ENCODE results near the gene NCDN.
A peak's percentile ranks its signal among the peaks of the same experiment; 100 is the strongest.

Gene NCDN

GRCh38 chr1:35561972-35562680 is 4.5 kb downstream of the NCDN start:
- WGBS, result 96% methylated on average over 14 of the region's 15 CpGs
- no peak overlapping the region for H2BK5ac ChIP-seq (ENCODE audit: low read depth, low read length, poor library complexity, severe bottlenecking)
- no peak overlapping the region for H2BK12ac ChIP-seq (ENCODE audit: low read length in 2 of 2)
- H4K91ac ChIP-seq (ENCODE audit: low read length), result no peak overlapping the region
- H3K4me3 ChIP-seq (ENCODE audit: insufficient read depth in 1 of 2, low read depth in 1 of 2, low read length in 2 of 2), result no peak overlapping the region
- H3K4me1 ChIP-seq (ENCODE audit: control insufficient read depth, insufficient read depth, low read depth, low read length), result peaks cover 23% of the 10 kb centered on the region
- H2AFZ ChIP-seq (ENCODE audit: low read depth, low read length), result no peak overlapping the region
- no peak overlapping the region for H2AK5ac ChIP-seq (ENCODE audit: low read length, severe bottlenecking)
- no peaks in the 10 kb centered on the region for H3K9me3 ChIP-seq (ENCODE audit: control insufficient read depth, low read length)
- H2BK15ac ChIP-seq (ENCODE audit: low read depth, poor library complexity, severe bottlenecking), result no peak overlapping the region
- no peaks in the 10 kb centered on the region for H3K27me3 ChIP-seq (ENCODE audit: control insufficient read depth in 1 of 2, insufficient read depth in 1 of 2, low read length in 2 of 2)
- H3K18ac ChIP-seq (ENCODE audit: low read depth in 1 of 2, low read length in 2 of 2), result no peak overlapping the region
- no peak overlapping the region for H4K8ac ChIP-seq (ENCODE audit: low read length)
- no peak overlapping the region for H3K9ac ChIP-seq (ENCODE audit: low read length)
- no peak overlapping the region for H3K4ac ChIP-seq (ENCODE audit: low read depth in 1 of 2, low read length in 2 of 2)
- H3K23ac ChIP-seq (ENCODE audit: low read length in 2 of 2), result no peak overlapping the region
- no peak for DNase-seq
- H3K4me2 ChIP-seq (ENCODE audit: low read length, poor library complexity, severe bottlenecking), result no peak overlapping the region
- no peak overlapping the region for H2BK120ac ChIP-seq (ENCODE audit: low read depth, low read length)
- peaks cover 27% of the 10 kb centered on the region for H3K79me1 ChIP-seq (replicated peaks; ENCODE audit: low read length, poor library complexity, severe bottlenecking)
- peaks cover 64 to 69% of the 10 kb centered on the region in 2 experiments for H3K36me3 ChIP-seq (ENCODE audit: control insufficient read depth in 1 of 2, insufficient read depth in 2 of 2, low read depth in 1 of 2, low read length in 2 of 2)
- H3K14ac ChIP-seq (ENCODE audit: low read length in 2 of 2), result no peak overlapping the region
- H3K27ac ChIP-seq (ENCODE audit: low read length, poor library complexity, severe bottlenecking), result no peak overlapping the region

DNA sequence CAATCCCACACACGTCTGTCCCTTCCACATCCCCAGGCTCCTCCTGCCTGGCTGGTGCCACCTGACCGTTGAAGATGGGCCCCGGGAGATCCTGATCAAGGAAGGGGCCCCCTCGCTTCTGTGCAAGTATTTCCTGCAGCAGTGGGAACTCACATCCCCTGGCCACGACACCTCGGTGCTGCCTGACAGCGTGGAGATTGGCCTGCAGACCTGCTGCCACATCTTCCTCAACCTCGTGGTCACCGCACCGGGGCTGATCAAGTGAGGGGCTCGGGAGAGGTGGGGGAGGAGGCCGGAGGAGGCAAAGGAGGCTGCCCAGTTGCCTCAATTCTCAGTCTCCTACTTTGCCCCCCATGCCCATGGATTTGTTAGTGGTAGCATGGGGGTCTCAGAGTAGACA is 5.6 kb downstream of the NCDN start:
- H4K8ac ChIP-seq (ENCODE audit: low read length), result no peak overlapping the region
- peaks cover 26% of the 10 kb centered on the region for H3K4me1 ChIP-seq (ENCODE audit: control insufficient read depth, insufficient read depth, low read depth, low read length)

GRCh38 chr1:35564037-35564883 is 6.7 kb downstream of the NCDN start:
- H2BK120ac ChIP-seq (ENCODE audit: low read depth, low read length), result no peak overlapping the region
- no peak overlapping the region for H4K8ac ChIP-seq (ENCODE audit: low read length)
- H3K4me1 ChIP-seq (ENCODE audit: control insufficient read depth, insufficient read depth, low read depth, low read length), result peaks cover 19% of the 10 kb centered on the region
- no peak overlapping the region for H2BK5ac ChIP-seq (ENCODE audit: low read depth, low read length, poor library complexity, severe bottlenecking)
- H3K14ac ChIP-seq (ENCODE audit: low read length in 2 of 2), result no peak overlapping the region
- DNase-seq, result peak; percentile 76
- no peaks in the 10 kb centered on the region for H3K9me3 ChIP-seq (ENCODE audit: control insufficient read depth, low read length)
- H3K23ac ChIP-seq (ENCODE audit: low read length in 2 of 2), result no peak overlapping the region
- WGBS, result 90% methylated on average over 8 of the region's 9 CpGs
- no peak overlapping the region for H3K4me2 ChIP-seq (ENCODE audit: low read length, poor library complexity, severe bottlenecking)
- H2BK15ac ChIP-seq (ENCODE audit: low read depth, poor library complexity, severe bottlenecking), result no peak overlapping the region
- H2BK12ac ChIP-seq (ENCODE audit: low read length in 2 of 2), result no peak overlapping the region
- no peak overlapping the region for H3K4me3 ChIP-seq (ENCODE audit: insufficient read depth in 1 of 2, low read depth in 1 of 2, low read length in 2 of 2)
- no peaks in the 10 kb centered on the region for H3K27me3 ChIP-seq (ENCODE audit: control insufficient read depth in 1 of 2, insufficient read depth in 1 of 2, low read length in 2 of 2)
- H2AFZ ChIP-seq (ENCODE audit: low read depth, low read length), result no peak overlapping the region
- no peak overlapping the region for H3K4ac ChIP-seq (ENCODE audit: low read depth in 1 of 2, low read length in 2 of 2)
- no peak overlapping the region for H4K91ac ChIP-seq (ENCODE audit: low read length)
- H3K79me1 ChIP-seq (replicated peaks; ENCODE audit: low read length, poor library complexity, severe bottlenecking), result peaks cover 25% of the 10 kb centered on the region
- H3K18ac ChIP-seq (ENCODE audit: low read depth in 1 of 2, low read length in 2 of 2), result no peak overlapping the region
- H3K27ac ChIP-seq (ENCODE audit: low read length, poor library complexity, severe bottlenecking), result no peak overlapping the region
- peaks cover 64 to 72% of the 10 kb centered on the region in 2 experiments for H3K36me3 ChIP-seq (ENCODE audit: control insufficient read depth in 1 of 2, insufficient read depth in 2 of 2, low read depth in 1 of 2, low read length in 2 of 2)
- no peak overlapping the region for H3K9ac ChIP-seq (ENCODE audit: low read length)
- no peak overlapping the region for H2AK5ac ChIP-seq (ENCODE audit: low read length, severe bottlenecking)

More for the DNA sequence above, 5.6 kb downstream of the NCDN start:
- Histone ChIP-seq H3K9ac (ENCODE audit: low read length) (no peak overlapping the region), H3K4me3 (ENCODE audit: insufficient read depth in 1 of 2, low read depth in 1 of 2, low read length in 2 of 2) (no peak overlapping the region), H2AFZ (ENCODE audit: low read depth, low read length) (no peak overlapping the region), H3K27ac (ENCODE audit: low read length, poor library complexity, severe bottlenecking) (no peak overlapping the region), H3K23ac (ENCODE audit: low read length in 2 of 2) (no peak overlapping the region), H2BK12ac (ENCODE audit: low read length in 2 of 2) (no peak overlapping the region), H3K4me2 (ENCODE audit: low read length, poor library complexity, severe bottlenecking) (no peak overlapping the region), H3K4ac (ENCODE audit: low read depth in 1 of 2, low read length in 2 of 2) (no peak overlapping the region), H3K79me1 (replicated peaks; ENCODE audit: low read length, poor library complexity, severe bottlenecking) (peaks cover 27% of the 10 kb centered on the region), H2AK5ac (ENCODE audit: low read length, severe bottlenecking) (no peak overlapping the region), H4K91ac (ENCODE audit: low read length) (no peak overlapping the region), H2BK5ac (ENCODE audit: low read depth, low read length, poor library complexity, severe bottlenecking) (no peak overlapping the region), H2BK120ac (ENCODE audit: low read depth, low read length) (no peak overlapping the region), H3K14ac (ENCODE audit: low read length in 2 of 2) (no peak overlapping the region), H3K9me3 (ENCODE audit: control insufficient read depth, low read length) (no peaks in the 10 kb centered on the region), H3K36me3 (ENCODE audit: control insufficient read depth in 1 of 2, insufficient read depth in 2 of 2, low read depth in 1 of 2, low read length in 2 of 2) (peaks cover 64 to 72% of the 10 kb centered on the region in 2 experiments), H3K18ac (ENCODE audit: low read depth in 1 of 2, low read length in 2 of 2) (no peak overlapping the region), H3K27me3 (ENCODE audit: control insufficient read depth in 1 of 2, insufficient read depth in 1 of 2, low read length in 2 of 2) (no peaks in the 10 kb centered on the region), H2BK15ac (ENCODE audit: low read depth, poor library complexity, severe bottlenecking) (no peak overlapping the region)
- no peak for DNase-seq
- WGBS, result 89% methylated on average over 7 of the region's 12 CpGs

All from mesenchymal stem cell (in vitro differentiated cells and primary cell).